ENCODE data around the gene FMNL1.

FMNL1 gene

DNA sequence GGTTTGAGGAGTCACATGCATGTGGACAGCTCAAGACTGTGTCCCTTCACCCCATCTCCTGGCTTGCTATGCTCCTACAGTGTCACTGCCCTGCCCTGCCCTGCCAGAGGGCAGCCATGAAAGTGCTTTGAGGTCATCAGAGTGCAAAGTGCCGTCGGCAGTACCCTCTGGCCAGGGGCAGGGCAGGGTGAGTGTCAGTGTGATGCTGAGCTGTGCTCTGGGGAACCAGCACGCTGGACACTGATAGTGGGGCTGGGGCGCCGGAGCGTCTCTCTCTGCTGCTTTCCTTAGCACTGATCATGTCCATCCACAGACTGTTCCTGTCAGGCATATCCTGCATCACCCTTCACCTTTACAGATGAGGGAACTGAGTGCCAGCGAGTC lies 41.8 kb downstream of the FMNL1 start:
- TF ChIP-seq, protein P1, sequence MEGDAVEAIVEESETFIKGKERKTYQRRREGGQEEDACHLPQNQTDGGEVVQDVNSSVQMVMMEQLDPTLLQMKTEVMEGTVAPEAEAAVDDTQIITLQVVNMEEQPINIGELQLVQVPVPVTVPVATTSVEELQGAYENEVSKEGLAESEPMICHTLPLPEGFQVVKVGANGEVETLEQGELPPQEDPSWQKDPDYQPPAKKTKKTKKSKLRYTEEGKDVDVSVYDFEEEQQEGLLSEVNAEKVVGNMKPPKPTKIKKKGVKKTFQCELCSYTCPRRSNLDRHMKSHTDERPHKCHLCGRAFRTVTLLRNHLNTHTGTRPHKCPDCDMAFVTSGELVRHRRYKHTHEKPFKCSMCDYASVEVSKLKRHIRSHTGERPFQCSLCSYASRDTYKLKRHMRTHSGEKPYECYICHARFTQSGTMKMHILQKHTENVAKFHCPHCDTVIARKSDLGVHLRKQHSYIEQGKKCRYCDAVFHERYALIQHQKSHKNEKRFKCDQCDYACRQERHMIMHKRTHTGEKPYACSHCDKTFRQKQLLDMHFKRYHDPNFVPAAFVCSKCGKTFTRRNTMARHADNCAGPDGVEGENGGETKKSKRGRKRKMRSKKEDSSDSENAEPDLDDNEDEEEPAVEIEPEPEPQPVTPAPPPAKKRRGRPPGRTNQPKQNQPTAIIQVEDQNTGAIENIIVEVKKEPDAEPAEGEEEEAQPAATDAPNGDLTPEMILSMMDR (conservative IDR thresholded peaks at IDR 0.05): no peak
- peak overlapping the region; percentile 96 for H3K27ac ChIP-seq

DNA sequence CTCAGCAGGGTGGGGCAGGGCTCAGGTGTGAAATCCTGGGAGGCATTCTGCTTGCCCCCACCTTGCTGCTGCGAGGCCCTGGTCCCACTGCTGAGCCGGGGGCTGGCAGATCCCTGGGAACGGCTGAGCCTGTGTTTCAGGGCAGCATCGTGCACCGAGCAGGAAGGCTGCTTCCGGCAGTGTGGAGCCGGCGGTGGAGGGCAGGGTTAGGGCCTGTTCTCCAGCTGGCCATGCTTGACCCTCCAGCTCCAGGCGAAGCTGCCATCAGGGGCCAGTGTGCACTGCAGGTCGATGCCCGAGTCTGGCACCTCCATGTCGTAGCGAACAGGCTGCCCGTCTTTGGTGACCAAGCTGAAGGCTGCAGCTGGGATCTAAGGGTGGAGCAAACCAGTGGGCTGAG lies 42.7 kb downstream of the FMNL1 start:
- H3K27ac ChIP-seq: peak overlapping the region; percentile 96; the same call in 1 of the 2 replicates

GRCh38 chr17:45264988-45265387 lies 43.3 kb downstream of the FMNL1 start:
- H3K27ac ChIP-seq: no peak overlapping the region
- TF ChIP-seq, protein P1 (conservative IDR thresholded peaks at IDR 0.05): no peak

More for the DNA sequence above, 42.7 kb downstream of the FMNL1 start:
- TF ChIP-seq, protein P1 (conservative IDR thresholded peaks at IDR 0.05): no peak

DNA sequence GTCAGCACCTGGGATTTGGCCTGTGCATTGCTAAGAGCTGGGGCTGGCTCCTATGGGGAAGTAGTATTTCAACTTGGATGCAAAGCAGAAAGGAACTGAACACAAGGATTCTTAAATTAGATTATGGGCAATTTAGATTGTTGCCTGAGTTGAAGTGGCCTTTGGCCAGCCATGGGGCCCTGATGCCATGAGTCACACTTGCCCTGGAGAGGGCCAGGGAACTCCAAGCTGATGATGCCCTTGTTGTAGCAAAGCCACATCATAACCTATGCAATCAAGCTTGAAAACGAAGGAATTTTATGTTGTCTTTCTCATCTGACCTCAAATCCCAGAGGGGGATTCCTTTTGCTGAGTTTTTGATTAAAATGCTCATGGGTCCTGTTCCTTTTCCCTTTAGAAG lies 44.1 kb downstream of the FMNL1 start:
- H3K27ac ChIP-seq: no peak overlapping the region
- TF ChIP-seq, protein P1 (conservative IDR thresholded peaks at IDR 0.05): no peak

GRCh38 chr17:45266372-45266926 lies 44.8 kb downstream of the FMNL1 start:
- TF ChIP-seq, protein P1 (conservative IDR thresholded peaks at IDR 0.05): no peak
- H3K27ac ChIP-seq: no peak overlapping the region

DNA sequence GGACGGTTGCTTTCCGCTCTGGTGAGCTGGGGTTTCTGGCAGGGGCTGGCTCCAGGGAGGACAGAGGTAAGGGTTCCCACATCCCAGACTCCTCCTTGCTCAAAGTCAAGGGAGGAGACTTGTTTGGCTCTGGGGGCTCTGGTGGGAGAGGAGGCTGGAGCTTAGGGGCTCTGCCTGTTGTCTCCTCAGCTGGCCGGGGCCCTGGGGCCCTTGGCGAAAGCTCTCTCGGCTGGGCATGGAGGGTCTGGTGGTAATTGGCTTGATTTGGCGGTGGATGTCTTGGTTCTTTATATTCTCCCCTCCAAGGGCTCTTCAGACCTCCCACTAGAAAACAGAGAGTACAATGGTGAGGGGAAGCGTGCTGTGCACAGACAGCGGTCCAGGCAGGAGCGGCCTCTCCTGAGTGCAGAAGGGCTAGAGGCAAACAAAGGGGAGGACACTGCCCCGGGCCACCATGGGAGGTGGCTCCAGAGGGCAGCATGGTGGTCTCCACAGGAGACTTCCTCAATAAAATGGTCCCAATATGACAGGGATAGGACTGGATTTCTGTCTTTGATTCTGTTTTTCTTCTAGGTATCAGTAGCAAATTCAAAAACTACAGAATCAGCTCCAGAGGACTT lies 45.9 kb downstream of the FMNL1 start:
- no peak overlapping the region for H3K27ac ChIP-seq
- TF ChIP-seq, protein P1 (conservative IDR thresholded peaks at IDR 0.05): no peak

DNA sequence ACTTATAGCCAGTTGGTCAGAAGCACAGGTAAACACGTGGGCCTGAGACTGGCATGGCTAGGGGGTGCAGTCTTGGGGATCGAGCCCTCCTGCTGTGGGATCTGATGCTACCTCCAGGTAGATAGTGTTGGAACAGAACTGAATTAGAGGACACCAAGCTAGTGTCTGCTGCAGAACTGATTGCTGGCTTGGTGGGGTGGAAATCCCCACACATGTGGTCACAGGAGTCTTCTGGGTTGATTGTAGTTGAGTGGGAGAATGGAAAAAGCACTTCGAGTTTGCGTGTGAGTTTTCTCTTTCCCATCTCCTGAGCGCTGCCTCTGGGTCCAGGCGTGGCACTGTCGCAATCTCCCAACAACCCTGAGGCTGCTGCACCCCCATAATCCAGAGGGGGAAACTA lies 48.2 kb downstream of the FMNL1 start:
- TF ChIP-seq, protein P1 (conservative IDR thresholded peaks at IDR 0.05): no peak
- H3K27ac ChIP-seq: no peak overlapping the region
